GM19395 (cell line): ENCODE data around the gene CPSF6.
"Not testable (repeated sequence)": the region's sequence is repeated elsewhere in the genome, so short reads cannot be mapped to it uniquely, and the experiment has no call there.

Experiments used
- ATAC-seq: cut with Tn5 transposase; IDR thresholded peaks from one replicate; pipeline ENCODE4 v1.9.1; 2021; ENCODE audit warnings: mild to moderate bottlenecking, moderate library complexity; ENCODE audit not compliant: unreplicated experiment

The CPSF6 gene

GRCh38 chr12:69258655-69259054 lies 19.3 kb downstream of the CPSF6 start:
- no peak for ATAC-seq

- ATAC-seq: no peak
These were observed 23.1 kb downstream of the CPSF6 start for GRCh38 chr12:69262264-69262974.

- no peak for ATAC-seq
These were observed 25.8 kb downstream of the CPSF6 start for GRCh38 chr12:69265205-69265604.

GRCh38 chr12:69265633-69266032 lies 26.3 kb downstream of the CPSF6 start:
- not testable (repeated sequence) for ATAC-seq

- no peak for ATAC-seq
These were observed 26.8 kb downstream of the CPSF6 start for GRCh38 chr12:69266036-69266635.

GRCh38 chr12:69269736-69270135 lies 30.4 kb downstream of the CPSF6 start:
- no peak for ATAC-seq

GRCh38 chr12:69272511-69272910 lies 33.1 kb downstream of the CPSF6 start:
- no peak for ATAC-seq

GRCh38 chr12:69274861-69275260 lies 35.5 kb downstream of the CPSF6 start:
- no peak for ATAC-seq

- no peak for ATAC-seq
These were observed 36.1 kb downstream of the CPSF6 start for GRCh38 chr12:69275471-69275891.

GRCh38 chr12:69278814-69279782 lies 39.7 kb downstream of the CPSF6 start:
- no peak for ATAC-seq

GRCh38 chr12:69284131-69284530 lies 44.8 kb downstream of the CPSF6 start:
- peak; percentile 59 for ATAC-seq

GRCh38 chr12:69287556-69287955 lies 48.2 kb downstream of the CPSF6 start:
- no peak for ATAC-seq

GRCh38 chr12:69290545-69291277 lies 51.3 kb downstream of the CPSF6 start:
- ATAC-seq: peak; percentile 100

- no peak for ATAC-seq
These were observed 51.9 kb downstream of the CPSF6 start for GRCh38 chr12:69291278-69291593.

GRCh38 chr12:69298133-69298532 lies 58.8 kb downstream of the CPSF6 start:
- no peak for ATAC-seq

GRCh38 chr12:69298947-69299346 lies 59.6 kb downstream of the CPSF6 start:
- ATAC-seq: no peak

GRCh38 chr12:69304284-69304683 lies 64.9 kb downstream of the CPSF6 start:
- ATAC-seq: no peak

GRCh38 chr12:69309461-69309860 lies 70.1 kb downstream of the CPSF6 start:
- ATAC-seq: no peak

GRCh38 chr12:69313209-69313608 lies 73.8 kb downstream of the CPSF6 start:
- no peak for ATAC-seq

GRCh38 chr12:69316784-69317183 lies 77.4 kb downstream of the CPSF6 start:
- ATAC-seq: not testable (repeated sequence)

GRCh38 chr12:69317233-69317632 lies 77.9 kb downstream of the CPSF6 start:
- ATAC-seq: not testable (repeated sequence)
